Thyroid gland (tissue), 4 donors: ENCODE results near the gene SYT17. TPM values are rescaled to one million over a fixed set of nuclear protein-coding genes. Genes with fewer than 3 reads are reported as not detected.

ENCODE experiments used
- DNase-seq, 2 donors: peaks; one replicate each; pipeline ENCODE4 v3.0.0-alpha.2; 2019
- H3K27ac ChIP-seq, 3 donors: fragments of 200-600 bp; sonication (generic); 1 replicate in 2 of 3; 2 replicates in 1 of 3; pipeline ENCODE4 v1.5.1; 2016 to 2019; ENCODE audit warnings: mild to moderate bottlenecking in 1 of 3, moderate library complexity in 1 of 3
- H3K27me3 ChIP-seq: fragments of 200-600 bp; sonication (generic); one replicate; pipeline ENCODE4 v1.5.1; 2019
- H3K36me3 ChIP-seq, 2 donors: fragments of 200-600 bp; sonication (generic); one replicate each; pipeline ENCODE4 v1.5.1; 2016 to 2019
- H3K4me1 ChIP-seq, 2 donors: fragments of 200-600 bp; sonication (generic); one replicate each; pipeline ENCODE4 v1.5.1; 2017 to 2019
- H3K4me3 ChIP-seq, 3 donors: fragments of 200-600 bp; sonication (generic); replicated peaks in 1 of 3; 1 replicate in 2 of 3; 2 replicates in 1 of 3; pipeline ENCODE4 v1.5.1; 2016; ENCODE audit warnings: mild to moderate bottlenecking in 1 of 3
- H3K9me3 ChIP-seq: fragments of 200-600 bp; sonication (generic); one replicate; pipeline ENCODE4 v1.5.1; 2017
- POLR2A ChIP-seq, 2 donors: fragments of 450-650 bp; IDR thresholded peaks; one replicate each; pipeline ENCODE4 v1.6.1; 2017; ENCODE audit warnings: antibody characterized with exemption in 2 of 2, mild to moderate bottlenecking in 2 of 2, moderate library complexity in 1 of 2
- WGBS, 2 donors: methylation state at CpG; one replicate each; pipeline ENCODE4 v1.1.5; 2017; 5-methylcytosine and 5-hydroxymethylcytosine counted together
- intact Hi-C: fragments of 100-400 bp; cut with DNase I; formaldehyde crosslinking; loops from one replicate; pipeline ENCODE4 v1.15.1; 2023
- total RNA-seq, 4 donors: library from RNA; depleted of rRNA; stranded (reverse); fragments of >200 nt; gene quantifications; one replicate each; pipeline ENCODE4 v1.2.3, GENCODE V29; 2016
- TF ChIP-seq, protein P1 (sequence below), 6 experiments: fragments of 200-600 bp in 3 of 6; fragments of 450-650 bp in 3 of 6; sonication (generic) in 3 of 6; IDR thresholded peaks; one replicate each; pipeline ENCODE4 v1.5.1; 2016 to 2019; ENCODE audit warnings: antibody characterized with exemption in 6 of 6, mild to moderate bottlenecking in 2 of 6, inconsistent platforms in 1 of 6, moderate library complexity in 1 of 6

The SYT17 gene
- total RNA-seq, 4 donors from 2014 or later, result 2.8 to 17.2 (median 8.6) TPM

DNA sequence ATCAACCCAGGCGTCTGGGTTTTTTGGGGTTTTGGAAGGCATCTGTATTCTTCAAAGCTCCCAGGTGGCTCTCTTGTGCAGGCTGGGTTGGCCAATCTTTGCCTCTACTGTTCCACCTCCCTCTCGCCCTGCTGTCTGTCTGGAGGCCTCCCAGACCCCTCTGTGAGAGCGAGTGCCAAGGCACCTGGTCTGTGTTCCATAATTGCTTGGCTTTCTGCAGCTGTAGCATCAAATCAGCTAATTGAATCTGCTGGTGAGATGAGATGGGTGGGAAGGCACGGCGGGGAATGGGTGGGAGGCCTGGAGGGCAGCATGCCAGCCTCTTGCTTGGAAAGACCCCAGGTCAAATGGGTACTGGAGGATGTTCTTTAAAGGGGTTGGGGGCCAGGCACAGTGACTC is 64.9 kb downstream of the SYT17 start:
- intact Hi-C loops, result no loop called here
- TF ChIP-seq, protein P1, sequence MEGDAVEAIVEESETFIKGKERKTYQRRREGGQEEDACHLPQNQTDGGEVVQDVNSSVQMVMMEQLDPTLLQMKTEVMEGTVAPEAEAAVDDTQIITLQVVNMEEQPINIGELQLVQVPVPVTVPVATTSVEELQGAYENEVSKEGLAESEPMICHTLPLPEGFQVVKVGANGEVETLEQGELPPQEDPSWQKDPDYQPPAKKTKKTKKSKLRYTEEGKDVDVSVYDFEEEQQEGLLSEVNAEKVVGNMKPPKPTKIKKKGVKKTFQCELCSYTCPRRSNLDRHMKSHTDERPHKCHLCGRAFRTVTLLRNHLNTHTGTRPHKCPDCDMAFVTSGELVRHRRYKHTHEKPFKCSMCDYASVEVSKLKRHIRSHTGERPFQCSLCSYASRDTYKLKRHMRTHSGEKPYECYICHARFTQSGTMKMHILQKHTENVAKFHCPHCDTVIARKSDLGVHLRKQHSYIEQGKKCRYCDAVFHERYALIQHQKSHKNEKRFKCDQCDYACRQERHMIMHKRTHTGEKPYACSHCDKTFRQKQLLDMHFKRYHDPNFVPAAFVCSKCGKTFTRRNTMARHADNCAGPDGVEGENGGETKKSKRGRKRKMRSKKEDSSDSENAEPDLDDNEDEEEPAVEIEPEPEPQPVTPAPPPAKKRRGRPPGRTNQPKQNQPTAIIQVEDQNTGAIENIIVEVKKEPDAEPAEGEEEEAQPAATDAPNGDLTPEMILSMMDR (IDR thresholded peaks at IDR 0.05), result no peak
- no peak for TF ChIP-seq POLR2A (IDR thresholded peaks at IDR 0.05)
- H3K9me3 ChIP-seq, result no peaks in the 10 kb centered on the region
- no peak for DNase-seq
- H3K27me3 ChIP-seq, result no peaks in the 10 kb centered on the region
- H3K4me3 ChIP-seq, result no peak overlapping the region
- WGBS, 2 donors, result 91 to 94% methylated on average over 5 of the region's 5 CpGs
- no peak overlapping the region for H3K27ac ChIP-seq
- peaks cover 0 to 2% of the 10 kb centered on the region in 2 donors for H3K36me3 ChIP-seq
- peaks cover 0 to under 1% of the 10 kb centered on the region in 2 donors for H3K4me1 ChIP-seq

DNA sequence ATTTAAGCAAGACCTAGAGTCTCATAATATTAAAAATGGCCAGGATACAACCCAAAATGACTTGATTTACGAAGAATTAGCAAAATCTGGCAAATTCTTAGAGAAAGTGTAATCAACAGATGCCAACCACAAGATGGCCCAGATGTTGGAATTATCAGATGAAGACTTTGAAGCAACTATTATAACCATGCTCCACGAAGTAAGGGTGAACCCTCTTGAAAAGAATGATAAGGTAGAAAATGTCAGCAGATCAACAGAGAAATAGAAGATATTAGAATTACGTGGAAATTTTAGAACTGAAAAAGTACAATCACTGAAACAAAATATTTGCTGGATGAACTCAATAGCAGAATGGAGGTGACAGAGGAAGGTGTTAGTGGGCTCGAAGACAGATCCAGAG is 67.4 kb downstream of the SYT17 start:
- H3K27ac ChIP-seq, result no peak overlapping the region
- WGBS, 2 donors, result 91 to 94% methylated on average over 4 of the region's 4 CpGs
- no peak overlapping the region for H3K4me3 ChIP-seq
- peaks cover 0 to under 1% of the 10 kb centered on the region in 2 donors for H3K36me3 ChIP-seq
- intact Hi-C loops, result no loop called here
- peaks cover 0 to 9% of the 10 kb centered on the region in 2 donors for H3K4me1 ChIP-seq
- no peak for DNase-seq
- TF ChIP-seq, protein P1 (IDR thresholded peaks at IDR 0.05), result no peak
- no peak for TF ChIP-seq POLR2A (IDR thresholded peaks at IDR 0.05)
- H3K9me3 ChIP-seq, result no peaks in the 10 kb centered on the region
- no peaks in the 10 kb centered on the region for H3K27me3 ChIP-seq

DNA sequence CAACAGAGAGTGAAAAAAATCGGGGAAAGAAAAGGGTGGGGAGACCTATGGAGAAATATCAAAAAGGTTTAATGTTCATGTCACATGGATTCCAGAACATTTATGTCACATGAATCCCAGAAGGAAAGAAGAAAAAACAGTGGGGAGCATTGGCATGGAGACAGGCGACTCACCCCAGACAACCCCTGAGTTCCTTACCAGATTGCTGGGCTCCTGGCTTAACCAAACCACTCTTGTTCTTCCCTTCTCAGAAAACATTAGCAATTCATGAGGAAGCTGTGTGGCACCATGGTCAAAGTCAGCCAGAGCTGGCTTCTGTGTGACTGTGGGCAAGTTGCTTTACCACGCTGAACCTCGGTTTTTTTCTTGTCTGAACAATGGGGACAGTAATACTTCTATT is 67.8 kb downstream of the SYT17 start:
- no peaks in the 10 kb centered on the region for H3K27me3 ChIP-seq
- H3K9me3 ChIP-seq, result no peaks in the 10 kb centered on the region
- 96 to 98% methylated on average over 4 of the region's 4 CpGs for WGBS, 2 donors
- TF ChIP-seq, protein P1 (IDR thresholded peaks at IDR 0.05), result no peak
- no peak for TF ChIP-seq POLR2A (IDR thresholded peaks at IDR 0.05)
- H3K27ac ChIP-seq, result no peak overlapping the region
- no peak overlapping the region for H3K4me3 ChIP-seq
- H3K4me1 ChIP-seq, result peaks cover 0 to 9% of the 10 kb centered on the region in 2 donors
- intact Hi-C loops, result no loop called here
- no peak for DNase-seq
- no peaks in the 10 kb centered on the region for H3K36me3 ChIP-seq

DNA sequence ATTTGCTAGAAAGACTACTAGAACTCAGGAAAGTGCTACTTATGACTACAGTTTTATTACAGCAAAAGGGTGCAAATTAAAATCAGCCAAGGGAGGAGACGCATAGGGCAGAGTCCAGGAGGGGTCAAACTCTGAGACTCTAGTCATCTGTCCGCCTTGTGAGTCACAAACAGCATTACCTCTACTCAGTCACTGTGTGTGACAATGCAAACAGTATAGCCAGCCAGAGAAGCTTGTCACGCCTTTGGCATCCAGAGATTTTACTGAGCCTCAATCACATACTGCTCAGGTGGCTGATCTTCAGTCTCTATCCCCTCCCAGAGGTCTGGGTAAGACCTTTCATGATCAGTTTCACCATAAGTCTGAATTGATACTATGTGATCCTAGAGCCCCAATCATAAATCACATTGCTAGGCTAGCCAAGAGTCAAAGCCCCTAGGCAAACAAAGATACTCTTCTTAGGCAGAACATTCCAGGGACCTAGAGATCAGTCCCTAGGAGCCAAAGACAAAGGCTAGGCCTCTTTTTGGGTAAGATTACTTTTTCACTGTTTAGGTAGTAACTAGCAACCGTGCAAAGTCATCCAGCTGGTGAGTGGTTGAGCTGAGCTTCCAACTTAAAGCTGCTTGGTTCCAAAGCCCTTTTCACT is 68.6 kb downstream of the SYT17 start:
- H3K9me3 ChIP-seq, result no peaks in the 10 kb centered on the region
- TF ChIP-seq POLR2A (IDR thresholded peaks at IDR 0.05), result no peak
- TF ChIP-seq, protein P1 (IDR thresholded peaks at IDR 0.05), result no peak
- 68 to 75% methylated on average over 4 of the region's 4 CpGs for WGBS, 2 donors

DNA sequence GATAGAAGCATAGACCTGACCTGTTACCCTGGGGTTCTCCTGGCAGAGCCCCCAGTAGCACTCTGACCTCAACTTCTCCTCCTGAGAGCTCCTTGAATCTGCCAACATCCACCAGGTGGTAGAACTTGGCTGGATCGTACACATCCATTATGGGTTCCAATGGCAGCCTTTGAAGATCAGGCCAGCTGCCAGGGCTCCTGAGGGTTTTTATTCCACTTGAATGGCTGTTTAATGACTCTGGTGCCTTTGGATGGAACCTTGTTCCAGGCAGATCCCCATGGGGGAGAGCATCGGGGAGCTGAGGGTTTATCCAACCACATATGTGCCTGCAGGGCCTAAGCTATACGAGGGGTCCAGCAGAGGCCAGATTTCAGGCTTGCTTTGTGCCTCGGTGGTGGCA is 70.4 kb downstream of the SYT17 start:
- TF ChIP-seq POLR2A (IDR thresholded peaks at IDR 0.05), result no peak
- TF ChIP-seq, protein P1 (IDR thresholded peaks at IDR 0.05), result no peak
- Histone ChIP-seq H3K36me3 (no peaks in the 10 kb centered on the region), H3K4me3 (no peak overlapping the region), H3K9me3 (no peaks in the 10 kb centered on the region), H3K27ac (no peak overlapping the region), H3K27me3 (no peaks in the 10 kb centered on the region), H3K4me1 (peaks cover 0 to 9% of the 10 kb centered on the region in 2 donors)
- DNase-seq, result peak; percentile 71 to 79
- intact Hi-C loops, result no loop called here
- WGBS, 2 donors, result 39 to 60% methylated on average over 3 to 4 of the region's 4 CpGs

More for the DNA sequence above, 68.6 kb downstream of the SYT17 start:
- Histone ChIP-seq H3K4me3 (no peak overlapping the region), H3K27ac (no peak overlapping the region), H3K27me3 (no peaks in the 10 kb centered on the region), H3K4me1 (peaks cover 0 to 9% of the 10 kb centered on the region in 2 donors), H3K36me3 (no peaks in the 10 kb centered on the region)
- DNase-seq, result no peak
- intact Hi-C loops, result no loop called here
